Raji (cell line): Measurements from ENCODE around the gene PUS7.

ENCODE experiments used
- POLR2A ChIP-seq: IDR thresholded peaks from 2 replicates; pipeline ENCODE4 v1.6.1; 2011; ENCODE audit warnings: low read depth, low read length, control low read depth; ENCODE audit not compliant: insufficient read depth

The PUS7 gene

GRCh38 chr7:105521717-105522463 lies at the start of gene PUS7:
Gene PUS7, minus strand, starts transcription at chr7:105522271. Its CDS starts 13,759 bp downstream, at chr7:105508512.
- TF ChIP-seq POLR2A = peak; percentile 98

- no peak for TF ChIP-seq POLR2A
Measured at GRCh38 chr7:105567821-105568220, 45.8 kb upstream of the PUS7 start.

- no peak for TF ChIP-seq POLR2A
Measured at GRCh38 chr7:105567024-105567423, 45.0 kb upstream of the PUS7 start.

- TF ChIP-seq POLR2A = no peak
Measured at GRCh38 chr7:105565190-105565589, 43.1 kb upstream of the PUS7 start.

GRCh38 chr7:105559926-105560325 lies 37.9 kb upstream of the PUS7 start:
- no peak for TF ChIP-seq POLR2A

- TF ChIP-seq POLR2A = no peak
Measured at GRCh38 chr7:105538339-105538738, 16.3 kb upstream of the PUS7 start.

- TF ChIP-seq POLR2A = no peak
Measured at GRCh38 chr7:105532709-105533460, 10.8 kb upstream of the PUS7 start.

- peak; percentile 100 for TF ChIP-seq POLR2A
Measured at GRCh38 chr7:105531792-105532671, 10.0 kb upstream of the PUS7 start, which contains the start of gene RINT1. Gene RINT1, plus strand, starts transcription at chr7:105532201. Its CDS starts 115 bp downstream, at chr7:105532316.

- no peak for TF ChIP-seq POLR2A
Measured at GRCh38 chr7:105530546-105530945, 8.5 kb upstream of the PUS7 start.

GRCh38 chr7:105530126-105530525 lies 8.1 kb upstream of the PUS7 start:
- TF ChIP-seq POLR2A = no peak

GRCh38 chr7:105524840-105525239 lies 2.8 kb upstream of the PUS7 start:
- no peak for TF ChIP-seq POLR2A

GRCh38 chr7:105521027-105521716 lies 899 bp downstream of the PUS7 start:
- TF ChIP-seq POLR2A = no peak

- no peak for TF ChIP-seq POLR2A
Measured at GRCh38 chr7:105519353-105519752, 2.7 kb downstream of the PUS7 start.

- TF ChIP-seq POLR2A = no peak
Measured at GRCh38 chr7:105512926-105513526, 9.0 kb downstream of the PUS7 start.

- no peak for TF ChIP-seq POLR2A
Measured at GRCh38 chr7:105512415-105512814, 9.7 kb downstream of the PUS7 start.

GRCh38 chr7:105502173-105502572 lies 19.9 kb downstream of the PUS7 start:
- no peak for TF ChIP-seq POLR2A
